ENCODE results near the gene TMTC1. TPM values are rescaled to one million over a fixed set of nuclear protein-coding genes. Genes with fewer than 3 reads are reported as not detected.

TMTC1 gene
- total RNA-seq, 2 experiments from 2014 or later = not detected

DNA sequence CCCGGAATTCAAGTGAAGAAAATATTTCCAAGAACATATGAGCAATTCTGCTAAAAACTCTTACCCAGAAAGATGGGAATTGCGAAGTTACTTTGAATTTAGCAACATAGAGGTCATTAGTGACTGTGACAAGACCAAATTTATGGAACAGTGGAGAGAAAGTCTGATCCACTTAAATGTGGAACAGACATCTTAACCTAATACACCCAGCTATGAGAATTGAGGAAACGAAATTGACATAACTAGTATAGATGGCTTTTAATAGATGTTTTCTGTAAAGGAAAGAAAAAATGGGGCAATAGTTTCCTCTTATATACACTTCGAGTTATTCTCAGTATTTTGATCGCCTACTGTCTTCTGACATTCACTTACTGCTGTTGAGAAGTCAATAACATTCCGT, 290.9 kb downstream of the TMTC1 start:
- Histone ChIP-seq H3K27me3 (ENCODE audit: control insufficient read depth in 1 of 2, insufficient read depth in 2 of 2, low read length in 2 of 2) (peaks cover 0 to 2% of the 10 kb centered on the region in 2 experiments), H3K4me3 (ENCODE audit: low read length) (no peak overlapping the region), H3K27ac (ENCODE audit: low read depth in 1 of 2, low read length in 2 of 2) (no peak overlapping the region), H3K36me3 (ENCODE audit: insufficient read depth, low read length) (no peaks in the 10 kb centered on the region), H3K9me3 (ENCODE audit: control insufficient read depth in 1 of 2, insufficient read depth in 1 of 2, low read length in 2 of 2) (no peaks in the 10 kb centered on the region), H3K4me1 (ENCODE audit: insufficient read depth, low read length) (no peaks in the 10 kb centered on the region)
- Mint-ChIP-seq H3K4me3 (no peak overlapping the region), H3K36me3 (ENCODE audit: low read depth) (no peaks in the 10 kb centered on the region), H3K27ac (no peak overlapping the region), H3K27me3 (peaks cover 41% of the 10 kb centered on the region), H3K9me3 (no peaks in the 10 kb centered on the region), H3K4me1 (ENCODE audit: low read depth) (no peaks in the 10 kb centered on the region)
- intact Hi-C loops (cut with DNase I, micrococcal nuclease) = no loop called here
- TF ChIP-seq, protein P1, sequence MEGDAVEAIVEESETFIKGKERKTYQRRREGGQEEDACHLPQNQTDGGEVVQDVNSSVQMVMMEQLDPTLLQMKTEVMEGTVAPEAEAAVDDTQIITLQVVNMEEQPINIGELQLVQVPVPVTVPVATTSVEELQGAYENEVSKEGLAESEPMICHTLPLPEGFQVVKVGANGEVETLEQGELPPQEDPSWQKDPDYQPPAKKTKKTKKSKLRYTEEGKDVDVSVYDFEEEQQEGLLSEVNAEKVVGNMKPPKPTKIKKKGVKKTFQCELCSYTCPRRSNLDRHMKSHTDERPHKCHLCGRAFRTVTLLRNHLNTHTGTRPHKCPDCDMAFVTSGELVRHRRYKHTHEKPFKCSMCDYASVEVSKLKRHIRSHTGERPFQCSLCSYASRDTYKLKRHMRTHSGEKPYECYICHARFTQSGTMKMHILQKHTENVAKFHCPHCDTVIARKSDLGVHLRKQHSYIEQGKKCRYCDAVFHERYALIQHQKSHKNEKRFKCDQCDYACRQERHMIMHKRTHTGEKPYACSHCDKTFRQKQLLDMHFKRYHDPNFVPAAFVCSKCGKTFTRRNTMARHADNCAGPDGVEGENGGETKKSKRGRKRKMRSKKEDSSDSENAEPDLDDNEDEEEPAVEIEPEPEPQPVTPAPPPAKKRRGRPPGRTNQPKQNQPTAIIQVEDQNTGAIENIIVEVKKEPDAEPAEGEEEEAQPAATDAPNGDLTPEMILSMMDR (IDR thresholded peaks at IDR 0.05) = no peak
- POLR2A ChIA-PET = no interaction called here
- DNase-seq (no peak), ATAC-seq (ENCODE audit: poor library complexity) (no peak)
- CTCF ChIA-PET = no interaction called here

DNA sequence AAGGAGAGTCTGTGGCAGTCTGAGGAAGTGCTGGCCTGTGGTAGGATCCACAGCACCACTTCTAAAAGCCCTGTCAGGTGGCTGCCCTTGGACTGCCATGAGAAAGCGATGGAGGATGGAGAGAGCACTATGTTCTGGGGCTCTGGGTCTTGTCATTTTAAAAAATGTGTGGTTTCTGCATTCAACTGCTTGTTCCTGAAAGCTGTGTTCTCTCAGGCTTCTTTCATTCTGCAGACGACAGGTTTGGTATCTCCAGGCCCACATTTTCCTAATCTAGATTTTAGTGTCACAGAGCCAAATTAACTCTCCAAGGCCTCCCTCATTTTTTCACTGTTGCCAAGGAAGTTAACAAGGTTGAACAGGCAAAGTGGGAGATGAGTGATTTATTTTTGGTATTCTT, 296.8 kb downstream of the TMTC1 start:
- Histone ChIP-seq H3K4me1 (ENCODE audit: insufficient read depth, low read length) (no peaks in the 10 kb centered on the region), H3K27me3 (ENCODE audit: control insufficient read depth in 1 of 2, insufficient read depth in 2 of 2, low read length in 2 of 2) (peaks cover 4 to 5% of the 10 kb centered on the region in 2 experiments), H3K36me3 (ENCODE audit: insufficient read depth, low read length) (no peaks in the 10 kb centered on the region), H3K27ac (ENCODE audit: low read depth in 1 of 2, low read length in 2 of 2) (no peak overlapping the region), H3K9me3 (ENCODE audit: control insufficient read depth in 1 of 2, insufficient read depth in 1 of 2, low read length in 2 of 2) (no peaks in the 10 kb centered on the region), H3K4me3 (ENCODE audit: low read length) (no peak overlapping the region)
- intact Hi-C loops (cut with DNase I, micrococcal nuclease) = no loop called here
- no peak for ATAC-seq (ENCODE audit: poor library complexity)
- H3K36me3 Mint-ChIP-seq (ENCODE audit: low read depth) = no peaks in the 10 kb centered on the region
- CTCF ChIA-PET = interaction anchor here (1.3 kb wide), 1 partner anchor 11 kb away, joined by 3 read pairs; no protein-coding TSS in a partner anchor
- no peaks in the 10 kb centered on the region for H3K4me1 Mint-ChIP-seq (ENCODE audit: low read depth)
- no peaks in the 10 kb centered on the region for H3K9me3 Mint-ChIP-seq
- H3K27ac Mint-ChIP-seq = no peak overlapping the region
- POLR2A ChIA-PET = no interaction called here
- H3K27me3 Mint-ChIP-seq = peaks cover 36% of the 10 kb centered on the region
- H3K4me3 Mint-ChIP-seq = no peak overlapping the region
- no peak for DNase-seq
- TF ChIP-seq, protein P1 (IDR thresholded peaks at IDR 0.05) = no peak

DNA sequence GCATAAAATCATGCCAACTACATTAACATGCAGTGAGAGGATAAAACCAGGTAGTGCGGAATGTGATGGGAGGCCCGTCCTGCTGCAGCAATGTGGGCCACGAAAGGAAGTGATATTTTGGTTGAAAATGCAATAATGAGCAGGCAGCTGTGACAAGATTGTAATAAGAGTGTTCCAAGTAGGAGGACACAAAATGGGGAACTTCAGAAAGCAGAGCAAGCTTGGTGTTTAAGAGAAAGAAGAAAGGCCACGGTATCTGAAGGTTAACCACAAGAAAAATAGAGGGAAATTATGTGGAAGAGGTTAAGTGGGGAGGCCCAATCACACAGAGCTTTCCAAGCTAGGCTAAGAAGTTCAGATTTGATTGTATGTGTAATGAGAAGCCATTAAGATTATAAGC, 320.5 kb downstream of the TMTC1 start:
- H3K4me3 Mint-ChIP-seq = no peak overlapping the region
- no peaks in the 10 kb centered on the region for H3K4me1 Mint-ChIP-seq (ENCODE audit: low read depth)
- no peaks in the 10 kb centered on the region for H3K36me3 Mint-ChIP-seq (ENCODE audit: low read depth)
- DNase-seq (no peak), ATAC-seq (ENCODE audit: poor library complexity) (no peak)
- no peaks in the 10 kb centered on the region for H3K9me3 ChIP-seq (ENCODE audit: control insufficient read depth in 1 of 2, insufficient read depth in 1 of 2, low read length in 2 of 2)
- H3K27me3 Mint-ChIP-seq = peaks cover 7% of the 10 kb centered on the region
- H3K4me1 ChIP-seq (ENCODE audit: insufficient read depth, low read length) = no peaks in the 10 kb centered on the region
- no peak overlapping the region for H3K27ac Mint-ChIP-seq
- H3K4me3 ChIP-seq (ENCODE audit: low read length) = no peak overlapping the region
- no peak overlapping the region for H3K27ac ChIP-seq (ENCODE audit: low read depth in 1 of 2, low read length in 2 of 2)
- no peaks in the 10 kb centered on the region for H3K9me3 Mint-ChIP-seq
- intact Hi-C loops (cut with DNase I, micrococcal nuclease) = no loop called here
- H3K36me3 ChIP-seq (ENCODE audit: insufficient read depth, low read length) = no peaks in the 10 kb centered on the region
- CTCF ChIA-PET = no interaction called here
- POLR2A ChIA-PET = no interaction called here
- TF ChIP-seq, protein P1 (IDR thresholded peaks at IDR 0.05) = no peak
- H3K27me3 ChIP-seq (ENCODE audit: control insufficient read depth in 1 of 2, insufficient read depth in 2 of 2, low read length in 2 of 2) = no peaks in the 10 kb centered on the region

All from CD4-positive, alpha-beta T cell (primary cell).